Fibroblast of pulmonary artery (primary cell): ENCODE measurements around the gene OPN5.

Source experiments
- DNase-seq: peaks from one replicate; pipeline ENCODE4 v3.0.0-alpha.2; 2010; ENCODE audit warnings: low read depth
- H3K4me3 ChIP-seq: replicated peaks from 2 replicates; pipeline ENCODE4 v1.5.1; 2011; ENCODE audit warnings: low read depth, mild to moderate bottlenecking, control low read depth, low read length, moderate library complexity
- CTCF ChIP-seq: IDR thresholded peaks from 2 replicates; pipeline ENCODE4 v1.5.1; 2011; ENCODE audit warnings: mild to moderate bottlenecking, control low read depth, low read length, inconsistent platforms; ENCODE audit errors: missing control alignments

Gene OPN5

GRCh38 chr6:47851091-47851490, 69.3 kb downstream of the OPN5 start:
- no peak overlapping the region for H3K4me3 ChIP-seq
- TF ChIP-seq CTCF, result no peak
- DNase-seq, result no peak

DNA sequence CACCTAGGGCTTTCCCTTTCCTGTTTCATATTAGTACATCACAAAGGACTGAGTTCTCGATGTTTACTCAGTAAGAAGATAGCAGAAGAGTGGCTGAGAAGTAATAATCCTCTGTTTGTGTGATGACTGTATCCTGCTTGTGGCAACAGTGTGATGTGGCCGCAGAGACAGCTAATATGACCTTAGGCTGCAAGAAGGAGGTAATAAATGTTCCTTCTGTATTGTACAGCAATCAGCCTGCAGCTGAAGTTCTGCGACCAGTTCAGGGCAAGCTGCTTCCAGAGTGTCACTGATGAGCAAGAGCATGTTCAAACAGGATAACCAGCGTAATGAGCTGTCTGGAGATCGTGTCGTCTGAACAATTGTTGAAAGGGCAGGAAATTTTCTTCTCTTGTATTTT, 70.9 kb downstream of the OPN5 start:
- DNase-seq, result no peak
- no peak overlapping the region for H3K4me3 ChIP-seq
- no peak for TF ChIP-seq CTCF

GRCh38 chr6:47853766-47854165, 71.9 kb downstream of the OPN5 start:
- TF ChIP-seq CTCF, result no peak

GRCh38 chr6:47854971-47855370, 73.1 kb downstream of the OPN5 start:
- no peak for DNase-seq
- no peak overlapping the region for H3K4me3 ChIP-seq
- no peak for TF ChIP-seq CTCF

More at GRCh38 chr6:47853766-47854165, 71.9 kb downstream of the OPN5 start:
- no peak for DNase-seq
- H3K4me3 ChIP-seq, result no peak overlapping the region

DNA sequence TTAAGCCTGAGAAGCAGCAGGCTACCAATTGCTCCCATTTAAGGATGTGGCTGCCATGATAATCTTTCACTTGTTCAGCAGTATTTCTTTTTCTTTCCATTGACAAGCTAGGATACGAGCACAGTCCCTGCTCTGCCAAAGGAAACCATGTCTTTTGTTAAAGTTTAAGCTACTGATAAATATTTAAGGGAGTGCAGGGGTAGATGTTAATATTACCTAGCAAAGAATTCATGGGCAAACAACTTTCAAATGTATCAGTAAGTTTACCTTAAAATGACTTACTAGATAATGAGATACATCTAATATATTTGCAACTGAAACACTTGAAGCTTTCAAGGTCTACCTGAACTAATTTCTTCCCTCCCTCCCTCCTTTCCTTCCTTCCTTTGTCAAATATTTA, 77.3 kb downstream of the OPN5 start:
- no peak for TF ChIP-seq CTCF
- no peak for DNase-seq
- H3K4me3 ChIP-seq, result no peak overlapping the region

DNA sequence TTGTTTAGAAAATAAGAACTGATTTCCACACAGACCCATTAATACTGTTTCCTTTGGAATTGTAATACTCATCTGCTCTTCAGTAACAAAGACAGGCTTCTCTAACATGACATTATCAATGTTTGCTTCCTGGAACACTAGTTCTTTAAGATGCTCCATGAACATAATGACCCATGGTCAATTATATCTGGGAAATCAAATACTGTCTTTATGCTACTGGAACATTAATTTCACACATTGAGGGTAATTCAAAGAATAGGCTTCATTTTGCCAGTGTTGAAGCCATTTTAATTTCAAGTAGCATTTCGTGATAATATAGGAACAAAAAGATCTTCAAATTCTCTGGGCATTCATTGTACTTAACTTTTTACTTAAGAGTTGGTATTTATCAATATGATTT, 80.9 kb downstream of the OPN5 start:
- TF ChIP-seq CTCF, result no peak
- no peak overlapping the region for H3K4me3 ChIP-seq
- DNase-seq, result no peak

- H3K4me3 ChIP-seq, result no peak overlapping the region
- no peak for TF ChIP-seq CTCF
- no peak for DNase-seq
Observed at GRCh38 chr6:47865206-47865605, 83.4 kb downstream of the OPN5 start.
